WTC11 (cell line): ENCODE results near the gene STYK1. TPM values are rescaled to one million over a fixed set of nuclear protein-coding genes. Genes with fewer than 3 reads are reported as not detected.

Source experiments
- ATAC-seq: fragments of 200-7000 bp; cut with Tn5 transposase; 2 replicates; pipeline ENCODE4 v1.10.0; 2021; ENCODE audit warnings: mild to moderate bottlenecking, moderate library complexity
- CTCF ChIA-PET: fragments of 300-600 bp; sonication (Branson Sonifier 250); formaldehyde crosslinking; loops from one replicate; lab custom pipeline; 2021; ENCODE audit warnings: antibody characterized with exemption; lab: Charles Lee
- POLR2A ChIA-PET: fragments of 350-600 bp; sonication (Branson Sonifier 250); formaldehyde crosslinking; loops from one replicate; lab custom pipeline; 2021; ENCODE audit warnings: antibody characterized with exemption; lab: Charles Lee
- DNase-seq: peaks from one replicate; pipeline ENCODE4 v3.0.0; 2021; ENCODE audit warnings: low spot score
- H3K27ac Mint-ChIP-seq: 2 replicates; pipeline ENCODE4 v1.8.0; 2021; ENCODE audit warnings: mixed read lengths
- H3K27me3 Mint-ChIP-seq: 2 replicates; pipeline ENCODE4 v1.8.0; 2021; ENCODE audit warnings: low read depth, mild to moderate bottlenecking, moderate library complexity, mixed read lengths
- H3K36me3 Mint-ChIP-seq: 2 replicates; pipeline ENCODE4 v1.8.0; 2021; ENCODE audit warnings: mixed read lengths
- H3K4me1 Mint-ChIP-seq: 2 replicates; pipeline ENCODE4 v1.8.0; 2022; ENCODE audit warnings: mixed read lengths
- H3K4me3 Mint-ChIP-seq: 2 replicates; pipeline ENCODE4 v1.8.0; 2021; ENCODE audit warnings: mild to moderate bottlenecking, moderate library complexity, mixed read lengths
- H3K9me3 Mint-ChIP-seq: 2 replicates; pipeline ENCODE4 v1.8.0; 2021; ENCODE audit warnings: mixed read lengths
- ATF6 ChIP-seq: sonication (generic); formaldehyde crosslinking; IDR thresholded peaks from 2 replicates; pipeline ENCODE4 v1.8.1; 2023; ENCODE audit warnings: mild to moderate bottlenecking, missing genetic modification reagents
- CBFB ChIP-seq: sonication (generic); formaldehyde crosslinking; IDR thresholded peaks from 2 replicates; pipeline ENCODE4 v1.8.1; 2022; ENCODE audit warnings: mild to moderate bottlenecking, low read depth, missing genetic modification reagents
- E2F5 ChIP-seq: sonication (generic); formaldehyde crosslinking; IDR thresholded peaks from 2 replicates; pipeline ENCODE4 v1.8.1; 2022; ENCODE audit warnings: mild to moderate bottlenecking, moderate library complexity, missing genetic modification reagents
- EMX1 ChIP-seq: fragments of 250-450 bp; sonication (Bioruptor Pico); IDR thresholded peaks from 2 replicates; pipeline ENCODE4 v1.8.0; 2021; ENCODE audit warnings: mild to moderate bottlenecking
- ESRRA ChIP-seq: sonication (generic); formaldehyde crosslinking; IDR thresholded peaks from 2 replicates; pipeline ENCODE4 v1.8.1; 2022; ENCODE audit warnings: mild to moderate bottlenecking, missing genetic modification reagents, borderline replicate concordance
- ETV6 ChIP-seq: sonication (generic); formaldehyde crosslinking; IDR thresholded peaks from 2 replicates; pipeline ENCODE4 v1.8.1; 2022; ENCODE audit warnings: mild to moderate bottlenecking, missing genetic modification reagents
- FOXK1 ChIP-seq: sonication (generic); formaldehyde crosslinking; IDR thresholded peaks from 2 replicates; pipeline ENCODE4 v1.8.0; 2022; ENCODE audit warnings: mild to moderate bottlenecking, moderate library complexity, missing genetic modification reagents
- FOXP1 ChIP-seq: sonication (generic); formaldehyde crosslinking; IDR thresholded peaks from 2 replicates; pipeline ENCODE4 v1.8.0; 2022; ENCODE audit warnings: missing genetic modification reagents, mild to moderate bottlenecking, moderate library complexity, borderline replicate concordance
- GRHL2 ChIP-seq: fragments of 250-450 bp; sonication (Bioruptor Pico); IDR thresholded peaks from 2 replicates; pipeline ENCODE4 v1.8.0; 2022; ENCODE audit warnings: mild to moderate bottlenecking, moderate library complexity; ENCODE audit not compliant: insufficient replicate concordance, severe bottlenecking
- HMGA2 ChIP-seq: fragments of 250-450 bp; sonication (Bioruptor Pico); IDR thresholded peaks from 2 replicates; pipeline ENCODE4 v1.4.0; 2021; ENCODE audit warnings: mild to moderate bottlenecking, moderate library complexity
- NFATC4 ChIP-seq: fragments of 250-450 bp; sonication (Bioruptor Pico); IDR thresholded peaks from 2 replicates; pipeline ENCODE4 v1.9.0; 2021; ENCODE audit warnings: mild to moderate bottlenecking
- RORB ChIP-seq: fragments of 250-450 bp; sonication (Bioruptor Pico); IDR thresholded peaks from 2 replicates; pipeline ENCODE4 v1.9.0; 2021; ENCODE audit warnings: mild to moderate bottlenecking
- TEAD1 ChIP-seq: sonication (generic); formaldehyde crosslinking; IDR thresholded peaks from 2 replicates; pipeline ENCODE4 v1.8.0; 2022; ENCODE audit warnings: mild to moderate bottlenecking, missing genetic modification reagents
- ZBTB21 ChIP-seq: sonication (generic); formaldehyde crosslinking; IDR thresholded peaks from 2 replicates; pipeline ENCODE4 v1.8.1; 2023; ENCODE audit warnings: mild to moderate bottlenecking, missing genetic modification reagents, borderline replicate concordance
- ZNF138 ChIP-seq: sonication (generic); formaldehyde crosslinking; conservative IDR thresholded peaks from 2 replicates; pipeline ENCODE4 v1.8.1; 2022; ENCODE audit warnings: mild to moderate bottlenecking, moderate library complexity, missing genetic modification reagents
- ZNF317 ChIP-seq: sonication (generic); formaldehyde crosslinking; IDR thresholded peaks from 2 replicates; pipeline ENCODE4 v1.8.1; 2023; ENCODE audit warnings: low read depth, mild to moderate bottlenecking, moderate library complexity, missing genetic modification reagents, borderline replicate concordance
- ZNF396 ChIP-seq: fragments of 250-450 bp; sonication (Bioruptor Pico); IDR thresholded peaks from 2 replicates; pipeline ENCODE4 v1.8.0; 2021; ENCODE audit warnings: mild to moderate bottlenecking, moderate library complexity, borderline replicate concordance
- ZNF671 ChIP-seq: fragments of 250-450 bp; sonication (Bioruptor Pico); IDR thresholded peaks from 2 replicates; pipeline ENCODE4 v1.8.0; 2021; ENCODE audit warnings: mild to moderate bottlenecking
- total RNA-seq: library from RNA; stranded (reverse); gene quantifications from 3 replicates; pipeline ENCODE4 v1.2.3, GENCODE V29; 2021
- TF ChIP-seq, protein P1 (sequence below): sonication (generic); formaldehyde crosslinking; IDR thresholded peaks from 2 replicates; pipeline ENCODE4 v1.8.1; 2023; ENCODE audit warnings: mild to moderate bottlenecking, moderate library complexity, missing genetic modification reagents
- TF ChIP-seq, protein P2 (sequence below): fragments of 200-600 bp; IDR thresholded peaks from 2 replicates; pipeline ENCODE4 v1.8.0; 2022; ENCODE audit warnings: antibody characterized with exemption

Gene STYK1
- total RNA-seq, 1 experiment from 2014 or later, result 1.6 TPM

- TF ChIP-seq RORB (CRISPR knock-in tag), result no peak
- no peak for TF ChIP-seq ETV6 (CRISPR knock-in tag)
- no peak for TF ChIP-seq EMX1 (CRISPR knock-in tag)
- TF ChIP-seq, all 79 proteins: peak for 0
Observed at GRCh38 chr12:10720974-10721650, 47.3 kb upstream of the STYK1 start (continued).

GRCh38 chr12:10719482-10719881, 45.6 kb upstream of the STYK1 start:
- no peaks in the 10 kb centered on the region for H3K9me3 Mint-ChIP-seq
- H3K27ac Mint-ChIP-seq, result no peak overlapping the region
- DNase-seq (no peak), ATAC-seq (no peak)
- peaks cover 5% of the 10 kb centered on the region for H3K27me3 Mint-ChIP-seq
- H3K36me3 Mint-ChIP-seq, result peaks cover 20% of the 10 kb centered on the region
- POLR2A ChIA-PET, result no interaction called here
- CTCF ChIA-PET, result interaction anchor here (1.8 kb wide), 1 partner anchor 31 kb away, joined by 8 read pairs; no protein-coding TSS in a partner anchor
- TF ChIP-seq GRHL2 (CRISPR knock-in tag) (no peak), TEAD1 (no peak), ATF6 (CRISPR knock-in tag) (no peak), ESRRA (CRISPR knock-in tag) (no peak), E2F5 (CRISPR knock-in tag) (no peak), ZBTB21 (CRISPR knock-in tag) (no peak), ZNF138 (CRISPR knock-in tag) (no peak), NFATC4 (CRISPR knock-in tag) (no peak), HMGA2 (no peak), ZNF396 (no peak), FOXP1 (no peak), ZNF671 (CRISPR knock-in tag) (no peak), ZNF317 (no peak), CBFB (CRISPR knock-in tag) (no peak), FOXK1 (CRISPR knock-in tag) (no peak)
- TF ChIP-seq, protein P1, sequence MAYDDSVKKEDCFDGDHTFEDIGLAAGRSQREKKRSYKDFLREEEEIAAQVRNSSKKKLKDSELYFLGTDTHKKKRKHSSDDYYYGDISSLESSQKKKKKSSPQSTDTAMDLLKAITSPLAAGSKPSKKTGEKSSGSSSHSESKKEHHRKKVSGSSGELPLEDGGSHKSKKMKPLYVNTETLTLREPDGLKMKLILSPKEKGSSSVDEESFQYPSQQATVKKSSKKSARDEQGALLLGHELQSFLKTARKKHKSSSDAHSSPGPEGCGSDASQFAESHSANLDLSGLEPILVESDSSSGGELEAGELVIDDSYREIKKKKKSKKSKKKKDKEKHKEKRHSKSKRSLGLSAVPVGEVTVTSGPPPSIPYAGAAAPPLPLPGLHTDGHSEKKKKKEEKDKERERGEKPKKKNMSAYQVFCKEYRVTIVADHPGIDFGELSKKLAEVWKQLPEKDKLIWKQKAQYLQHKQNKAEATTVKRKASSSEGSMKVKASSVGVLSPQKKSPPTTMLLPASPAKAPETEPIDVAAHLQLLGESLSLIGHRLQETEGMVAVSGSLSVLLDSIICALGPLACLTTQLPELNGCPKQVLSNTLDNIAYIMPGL (CRISPR knock-in tag), result no peak
- TF ChIP-seq, protein P2, sequence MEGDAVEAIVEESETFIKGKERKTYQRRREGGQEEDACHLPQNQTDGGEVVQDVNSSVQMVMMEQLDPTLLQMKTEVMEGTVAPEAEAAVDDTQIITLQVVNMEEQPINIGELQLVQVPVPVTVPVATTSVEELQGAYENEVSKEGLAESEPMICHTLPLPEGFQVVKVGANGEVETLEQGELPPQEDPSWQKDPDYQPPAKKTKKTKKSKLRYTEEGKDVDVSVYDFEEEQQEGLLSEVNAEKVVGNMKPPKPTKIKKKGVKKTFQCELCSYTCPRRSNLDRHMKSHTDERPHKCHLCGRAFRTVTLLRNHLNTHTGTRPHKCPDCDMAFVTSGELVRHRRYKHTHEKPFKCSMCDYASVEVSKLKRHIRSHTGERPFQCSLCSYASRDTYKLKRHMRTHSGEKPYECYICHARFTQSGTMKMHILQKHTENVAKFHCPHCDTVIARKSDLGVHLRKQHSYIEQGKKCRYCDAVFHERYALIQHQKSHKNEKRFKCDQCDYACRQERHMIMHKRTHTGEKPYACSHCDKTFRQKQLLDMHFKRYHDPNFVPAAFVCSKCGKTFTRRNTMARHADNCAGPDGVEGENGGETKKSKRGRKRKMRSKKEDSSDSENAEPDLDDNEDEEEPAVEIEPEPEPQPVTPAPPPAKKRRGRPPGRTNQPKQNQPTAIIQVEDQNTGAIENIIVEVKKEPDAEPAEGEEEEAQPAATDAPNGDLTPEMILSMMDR, result no peak
- peaks cover 63% of the 10 kb centered on the region for H3K4me1 Mint-ChIP-seq
- peak overlapping the region; percentile 97 for H3K4me3 Mint-ChIP-seq
